ENCODE results near the gene DNAL1. TPM values are rescaled to one million over a fixed set of nuclear protein-coding genes. Genes with fewer than 3 reads are reported as not detected.

The DNAL1 gene
- total and polyA plus RNA-seq, 2 of the 13 experiments (the other 11 are each of a cell fraction or from before 2014, with no cell fraction given): 1.4 to 13.3 TPM

DNA sequence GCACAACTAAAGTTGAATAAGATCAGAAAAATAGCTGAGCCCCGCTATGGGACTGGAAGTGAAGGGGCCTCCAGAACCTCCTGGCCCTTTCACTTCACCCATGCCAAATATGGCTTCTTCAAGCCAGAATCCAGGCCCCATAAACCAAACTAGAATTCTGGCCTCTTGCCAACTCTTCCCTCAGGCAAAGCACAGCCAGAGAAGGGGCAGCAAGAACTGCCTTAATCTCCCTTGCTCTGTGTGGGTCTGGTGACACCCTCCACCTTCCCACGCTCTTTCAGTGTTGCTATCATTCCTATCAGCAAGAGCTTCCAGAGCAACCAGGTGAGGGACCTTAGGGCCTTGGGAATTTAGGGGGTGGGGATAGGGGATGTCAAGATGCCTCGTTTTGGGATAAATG, 72.5 kb downstream of the DNAL1 start:
- intact Hi-C loops (cut with micrococcal nuclease; ENCODE audit: unreplicated experiment): no loop called here
- FAIRE-seq (no peak), ATAC-seq (no peak), DNase-seq (ENCODE audit: low spot score) (no peak)
- Histone ChIP-seq H3K4me2 (ENCODE audit: low read depth, low read length) (no peak overlapping the region), H2AFZ (ENCODE audit: low read length) (no peak overlapping the region), H3K36me3 (replicated peaks in 1 of 2; ENCODE audit: control insufficient read depth in 1 of 2, insufficient read depth in 2 of 2, low read length in 2 of 2) (peaks cover 20 to 47% of the 10 kb centered on the region in 2 experiments), H3K79me2 (ENCODE audit: insufficient read depth, low read length) (peaks cover 13% of the 10 kb centered on the region), H3K9me3 (ENCODE audit: low read length) (no peaks in the 10 kb centered on the region), H3K27me3 (ENCODE audit: control insufficient read depth in 1 of 2, insufficient read depth in 2 of 2, low read length in 2 of 2) (no peaks in the 10 kb centered on the region), H3K4me1 (ENCODE audit: insufficient read depth, low read length) (peaks cover 9% of the 10 kb centered on the region), H3K4me3 (replicated peaks in 1 of 3; ENCODE audit: insufficient read depth in 1 of 3, low read depth in 2 of 3, low read length in 3 of 3) (no peak overlapping the region), H3K27ac (ENCODE audit: extremely low read length, insufficient read depth, low read length) (no peak overlapping the region), H3K9ac (ENCODE audit: insufficient read depth, low read depth, low read length) (no peak overlapping the region), H4K20me1 (ENCODE audit: insufficient read depth, low read length) (0 out of 2 replicates have a peak, but pooled peaks cover 5% of the 10 kb centered on the region)
- WGBS (ENCODE audit: low lambda C conversion rate): 96% methylated on average over 3 of the region's 3 CpGs
- TF ChIP-seq SAFB2 (CRISPR knock-in tag; IDR thresholded peaks at IDR 0.05; ENCODE audit: borderline replicate concordance, low read depth): no peak
- TF ChIP-seq, protein P1, sequence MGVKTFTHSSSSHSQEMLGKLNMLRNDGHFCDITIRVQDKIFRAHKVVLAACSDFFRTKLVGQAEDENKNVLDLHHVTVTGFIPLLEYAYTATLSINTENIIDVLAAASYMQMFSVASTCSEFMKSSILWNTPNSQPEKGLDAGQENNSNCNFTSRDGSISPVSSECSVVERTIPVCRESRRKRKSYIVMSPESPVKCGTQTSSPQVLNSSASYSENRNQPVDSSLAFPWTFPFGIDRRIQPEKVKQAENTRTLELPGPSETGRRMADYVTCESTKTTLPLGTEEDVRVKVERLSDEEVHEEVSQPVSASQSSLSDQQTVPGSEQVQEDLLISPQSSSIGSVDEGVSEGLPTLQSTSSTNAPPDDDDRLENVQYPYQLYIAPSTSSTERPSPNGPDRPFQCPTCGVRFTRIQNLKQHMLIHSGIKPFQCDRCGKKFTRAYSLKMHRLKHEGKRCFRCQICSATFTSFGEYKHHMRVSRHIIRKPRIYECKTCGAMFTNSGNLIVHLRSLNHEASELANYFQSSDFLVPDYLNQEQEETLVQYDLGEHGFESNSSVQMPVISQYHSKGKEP (CRISPR knock-in tag; IDR thresholded peaks at IDR 0.05): no peak
- TF ChIP-seq MYNN (CRISPR knock-in tag; IDR thresholded peaks at IDR 0.05; ENCODE audit: low read depth): no peak
- TF ChIP-seq ZNF883 (CRISPR knock-in tag; IDR thresholded peaks at IDR 0.05; ENCODE audit: not compliant biosample characterization): no peak
- TF ChIP-seq ZZZ3 (CRISPR knock-in tag; IDR thresholded peaks at IDR 0.05; ENCODE audit: borderline replicate concordance): no peak
- TF ChIP-seq JDP2 (CRISPR knock-in tag; IDR thresholded peaks at IDR 0.05; ENCODE audit: borderline replicate concordance): no peak
- TF ChIP-seq KAT2B (IDR thresholded peaks at IDR 0.05; ENCODE audit: borderline replicate concordance, low read depth, low read length): no peak
- TF ChIP-seq ZNF703 (CRISPR knock-in tag; IDR thresholded peaks at IDR 0.05; ENCODE audit: borderline replicate concordance): no peak
- TF ChIP-seq ZBTB38 (CRISPR knock-in tag; IDR thresholded peaks at IDR 0.05): no peak
- TF ChIP-seq SATB2 (CRISPR knock-in tag; IDR thresholded peaks at IDR 0.05): no peak
- TF ChIP-seq MTF1 (CRISPR knock-in tag; IDR thresholded peaks at IDR 0.05): no peak
- no peak for TF ChIP-seq RBM39 (IDR thresholded peaks at IDR 0.05; ENCODE audit: low read depth, low read length, poor library complexity, severe bottlenecking)
- ChIA-PET CTCF (ENCODE audit: low intra/inter-chr PET ratio, low total read pairs) (no interaction called here), POLR2A (no interaction called here)
- BruUV-seq (replicated peaks): no TSS peak
- in situ Hi-C loops (cut with HindIII; ENCODE audit: extremely low pct_ligation_motif_present, low pct_unique_long_range_greater_than_20kb): no loop called here

Measured in HepG2 (cell line).